IMR-90 (cell line): ENCODE measurements around the gene AMDHD2. TPM values are rescaled to one million over a fixed set of nuclear protein-coding genes. Genes with fewer than 3 reads are reported as not detected.
A peak's percentile ranks its signal among the peaks of the same experiment; 100 is the strongest.

Source experiments
- ATAC-seq: fragments of 200-7000 bp; cut with Tn5 transposase; 2 replicates; pipeline ENCODE4 v1.9.1; 2020; ENCODE audit warnings: low read depth, mild to moderate bottlenecking, moderate library complexity
- BruUV-seq: library from RNA; stranded (reverse); fragments of 400-500 nt; replicated peaks from 2 replicates; lab custom pipeline; 2021; lab: Mats Ljungman, UMichigan
- CTCF ChIA-PET: fragments of 300-600 bp; formaldehyde crosslinking; extraction: SDS; loops from one replicate; lab custom pipeline; 2021; ENCODE audit warnings: antibody characterized with exemption; lab: Yijun Ruan, JAX
- POLR2A ChIA-PET: fragments of 300-600 bp; sonication (Branson Sonifier 250); formaldehyde crosslinking; loops from one replicate; lab custom pipeline; 2022; ENCODE audit warnings: antibody characterized with exemption; ENCODE audit not compliant: unreplicated experiment; lab: Charles Lee
- DNase-seq: peaks from one replicate; pipeline ENCODE4 v3.0.0; 2013
- H2AFZ ChIP-seq: replicated peaks from 2 replicates; pipeline ENCODE3; 2013; ENCODE audit warnings: low read length, mild to moderate bottlenecking; ENCODE audit not compliant: poor library complexity
- H2AK5ac ChIP-seq: 2 replicates; pipeline ENCODE4 v1.6.1; 2013; ENCODE audit warnings: low read depth, low read length, inconsistent platforms
- H2AK9ac ChIP-seq: replicated peaks from 2 replicates; pipeline ENCODE3; 2013; ENCODE audit warnings: mild to moderate bottlenecking, low read depth, low read length, moderate library complexity; ENCODE audit not compliant: poor library complexity
- H2BK120ac ChIP-seq: 2 replicates; pipeline ENCODE4 v1.6.1; 2013; ENCODE audit warnings: low read depth, low read length, inconsistent platforms
- H2BK15ac ChIP-seq: 3 replicates; pipeline ENCODE4 v1.6.1; 2013; ENCODE audit warnings: low read depth, low read length, inconsistent platforms
- H2BK20ac ChIP-seq: 2 replicates; pipeline ENCODE4 v1.6.1; 2013; ENCODE audit warnings: low read depth, mild to moderate bottlenecking, inconsistent platforms, low read length, moderate library complexity
- H2BK5ac ChIP-seq: 2 replicates; pipeline ENCODE4 v1.6.1; 2013; ENCODE audit warnings: mild to moderate bottlenecking, low read depth, low read length, inconsistent platforms; ENCODE audit not compliant: poor library complexity, severe bottlenecking
- H3K14ac ChIP-seq: replicated peaks from 2 replicates; pipeline ENCODE4 v1.6.1; 2013; ENCODE audit warnings: low read depth, low read length, inconsistent platforms
- H3K18ac ChIP-seq: 2 replicates; pipeline ENCODE4 v1.6.1; 2013; ENCODE audit warnings: low read depth, low read length, control low read depth
- H3K23ac ChIP-seq: 2 replicates; pipeline ENCODE4 v1.6.1; 2013; ENCODE audit warnings: low read depth, low read length, inconsistent platforms
- H3K27ac ChIP-seq: 2 replicates; pipeline ENCODE4 v1.5.1; 2013; ENCODE audit warnings: mild to moderate bottlenecking, control low read depth, low read length; ENCODE audit not compliant: insufficient read depth
- H3K27me3 ChIP-seq: 2 replicates; pipeline ENCODE4 v1.6.1; 2013; ENCODE audit warnings: low read length; ENCODE audit not compliant: control insufficient read depth, insufficient read depth
- H3K36me3 ChIP-seq: 2 replicates; pipeline ENCODE4 v1.6.1; 2013; ENCODE audit warnings: low read length, mixed read lengths; ENCODE audit not compliant: control insufficient read depth, insufficient read depth
- H3K4ac ChIP-seq: 2 replicates; pipeline ENCODE4 v1.6.1; 2013; ENCODE audit warnings: low read depth, low read length, inconsistent platforms
- H3K4me1 ChIP-seq: 2 replicates; pipeline ENCODE4 v1.6.1; 2013; ENCODE audit warnings: low read length, mixed read lengths; ENCODE audit not compliant: control insufficient read depth, insufficient read depth
- H3K4me2 ChIP-seq: 2 replicates; pipeline ENCODE4 v1.6.1; 2013; ENCODE audit warnings: low read depth, mild to moderate bottlenecking, control low read depth, low read length, moderate library complexity
- H3K4me3 ChIP-seq: 2 replicates; pipeline ENCODE4 v1.5.1; 2013; ENCODE audit warnings: low read depth, mild to moderate bottlenecking, control low read depth, low read length, moderate library complexity; ENCODE audit not compliant: insufficient read depth
- H3K56ac ChIP-seq: 2 replicates; pipeline ENCODE4 v1.6.1; 2013; ENCODE audit warnings: low read length, inconsistent platforms; ENCODE audit not compliant: insufficient read depth; ENCODE audit errors: extremely low read depth
- H3K79me1 ChIP-seq, 2 experiments: 2 replicates each; pipeline ENCODE4 v1.6.1; 2013; ENCODE audit warnings: low read length in 2 of 2, inconsistent platforms in 1 of 2, low read depth in 1 of 2
- H3K9ac ChIP-seq: 2 replicates; pipeline ENCODE4 v1.6.1; 2013; ENCODE audit warnings: low read depth, low read length, control low read depth
- H3K9me1 ChIP-seq: 2 replicates; pipeline ENCODE4 v1.6.1; 2013; ENCODE audit warnings: low read length, inconsistent platforms; ENCODE audit not compliant: insufficient read depth
- H3K9me3 ChIP-seq: 2 replicates; pipeline ENCODE4 v1.6.1; 2013; ENCODE audit warnings: low read length; ENCODE audit not compliant: control insufficient read depth, insufficient read depth
- H4K20me1 ChIP-seq: 2 replicates; pipeline ENCODE4 v1.6.1; 2013; ENCODE audit warnings: low read length, inconsistent platforms; ENCODE audit not compliant: insufficient read depth
- H4K5ac ChIP-seq: 2 replicates; pipeline ENCODE4 v1.6.1; 2013; ENCODE audit warnings: mild to moderate bottlenecking, low read depth, low read length, control low read depth
- H4K8ac ChIP-seq, 2 experiments: 2 replicates each; pipeline ENCODE4 v1.6.1; 2013; ENCODE audit warnings: low read depth in 2 of 2, low read length in 2 of 2, control low read depth in 1 of 2, inconsistent platforms in 1 of 2
- H4K91ac ChIP-seq: 2 replicates; pipeline ENCODE4 v1.6.1; 2013; ENCODE audit warnings: low read depth, low read length, inconsistent platforms; ENCODE audit not compliant: insufficient read depth
- CEBPB ChIP-seq: IDR thresholded peaks from 2 replicates; pipeline ENCODE4 v1.6.1; 2012; ENCODE audit warnings: low read depth, low read length, improper control_type of control experiment
- POLR2A ChIP-seq: IDR thresholded peaks from 2 replicates; pipeline ENCODE4 v1.6.1; 2012; ENCODE audit warnings: mild to moderate bottlenecking, low read depth, low read length
- WGBS, 2 experiments: methylation state at CpG; one replicate each; pipeline versions ENCODE4 v1.1.5 to v1.1.7; 2013; ENCODE audit warnings: missing lambda C conversion rate in 2 of 2; ENCODE audit not compliant: insufficient read length in 1 of 2; ENCODE audit errors: extremely low coverage in 2 of 2; 5-methylcytosine and 5-hydroxymethylcytosine counted together
- dilution Hi-C: fragments of 300-500 bp; cut with HindIII; formaldehyde crosslinking; loops from one replicate; pipeline ENCODE4 v1.14.3; 2018; ENCODE audit warnings: low sequenced_read_pairs; ENCODE audit not compliant: unreplicated experiment
- in situ Hi-C: fragments of 300-500 bp; cut with MboI; formaldehyde crosslinking; loops from 3 replicates; pipeline ENCODE4 v1.14.3; 2019; ENCODE audit warnings: low sequenced_read_pairs, inconsistent platforms, mixed read lengths
- intact Hi-C: fragments of 100-400 bp; cut with micrococcal nuclease; formaldehyde crosslinking; loops from 2 replicates; pipeline ENCODE4 v1.10.0; 2022
- polyA plus RNA-seq, 3 experiments: library from polyadenylated mRNA; depleted of rRNA; stranded (reverse); fragments of >200 nt; gene quantifications; 2 replicates each; pipeline ENCODE4 v1.2.3, GENCODE V29; 2012; ENCODE audit warnings: low replicate concordance in 1 of 3
- total RNA-seq: library from RNA; depleted of rRNA; stranded (reverse); fragments of >200 nt; gene quantifications from 2 replicates; pipeline ENCODE4 v1.2.3, GENCODE V29; 2012

Gene AMDHD2
- total and polyA plus RNA-seq, 2 of the 4 experiments (the other 2 are of a cell fraction), result 10.6 to 30.3 TPM

- TF ChIP-seq CEBPB, result no peak
Measured at GRCh38 chr16:2530629-2531318, 10.6 kb downstream of the AMDHD2 start (continued).

- Histone ChIP-seq H2BK120ac (no peak within 1 kb of the TSS), H2AFZ (peak within 1 kb of the TSS; percentile 95), H4K20me1 (no peaks in the 10 kb centered on the region; the same call in none of the 2 replicates), H3K18ac (no peak within 1 kb of the TSS; the same call in 1 of the 2 replicates), H3K27ac (peak within 1 kb of the TSS; percentile 75), H2BK20ac (no peak within 1 kb of the TSS), H3K14ac (peak within 1 kb of the TSS; percentile 80), H3K4me1 (peaks cover 16% of the 10 kb centered on the region), H2AK5ac (peak within 1 kb of the TSS; percentile 86), H3K4ac (peak within 1 kb of the TSS; percentile 79), H2BK5ac (peak within 1 kb of the TSS; percentile 59), H3K23ac (peak within 1 kb of the TSS; percentile 64; the same call in 1 of the 2 replicates), H3K4me3 (peak within 1 kb of the TSS; percentile 60), H3K9ac (peak within 1 kb of the TSS; percentile 84), H2AK9ac (peak within 1 kb of the TSS; percentile 94), H4K91ac (peak within 1 kb of the TSS; percentile 50), H3K9me1 (peaks cover 10% of the 10 kb centered on the region; the same call in 1 of the 2 replicates), H3K4me2 (peak within 1 kb of the TSS; percentile 96), H3K56ac (no peak within 1 kb of the TSS), H3K79me1 (peaks cover 0 to 25% of the 10 kb centered on the region in 2 experiments; a peak in 1 of 4 replicates), H3K36me3 (peaks cover 30% of the 10 kb centered on the region; the same call in 1 of the 2 replicates), H3K9me3 (no peaks in the 10 kb centered on the region), H3K27me3 (no peaks in the 10 kb centered on the region), H2BK15ac (no peak within 1 kb of the TSS), H4K5ac (peak within 1 kb of the TSS; percentile 14; the same call in 1 of the 2 replicates), H4K8ac (peak within 1 kb of the TSS; percentile 79 to 80; a peak in 3 of 4 replicates)
- ATAC-seq, result peak; percentile 8
- in situ Hi-C loops, result no loop called here
- WGBS, 2 experiments, result no CpG with 5 or more reads among the region's 11 CpGs
- BruUV-seq, result no TSS peak
- ChIA-PET CTCF (no interaction called here), POLR2A (no interaction called here)
- dilution Hi-C loops, result no loop called here
- intact Hi-C loops, result no loop called here
- no peak for DNase-seq
- no peak for TF ChIP-seq POLR2A
- no peak for TF ChIP-seq CEBPB
Measured at GRCh38 chr16:2531371-2531695, 11.2 kb downstream of the AMDHD2 start, which contains the start of gene CEMP1. Gene CEMP1 (minus strand): TSS chr16:2531408. CDS start chr16:2531073, 335 bp downstream.
